IMR-90 (cell line): ENCODE measurements around the gene CLIC5. TPM values are rescaled to one million over a fixed set of nuclear protein-coding genes. Genes with fewer than 3 reads are reported as not detected.

Experiments used
- ATAC-seq: fragments of 200-7000 bp; cut with Tn5 transposase; 2 replicates; pipeline ENCODE4 v1.9.1; 2020; ENCODE audit warnings: low read depth, mild to moderate bottlenecking, moderate library complexity
- BruUV-seq: library from RNA; stranded (reverse); fragments of 400-500 nt; replicated peaks from 2 replicates; lab custom pipeline; 2021; lab: Mats Ljungman, UMichigan
- CTCF ChIA-PET: fragments of 300-600 bp; formaldehyde crosslinking; extraction: SDS; loops from one replicate; lab custom pipeline; 2021; ENCODE audit warnings: antibody characterized with exemption; lab: Yijun Ruan, JAX
- POLR2A ChIA-PET: fragments of 300-600 bp; sonication (Branson Sonifier 250); formaldehyde crosslinking; loops from one replicate; lab custom pipeline; 2022; ENCODE audit warnings: antibody characterized with exemption; ENCODE audit not compliant: unreplicated experiment; lab: Charles Lee
- DNase-seq: peaks from one replicate; pipeline ENCODE4 v3.0.0; 2013
- H2AFZ ChIP-seq: replicated peaks from 2 replicates; pipeline ENCODE3; 2013; ENCODE audit warnings: low read length, mild to moderate bottlenecking; ENCODE audit not compliant: poor library complexity
- H2AK5ac ChIP-seq: 2 replicates; pipeline ENCODE4 v1.6.1; 2013; ENCODE audit warnings: low read depth, low read length, inconsistent platforms
- H2AK9ac ChIP-seq: replicated peaks from 2 replicates; pipeline ENCODE3; 2013; ENCODE audit warnings: mild to moderate bottlenecking, low read depth, low read length, moderate library complexity; ENCODE audit not compliant: poor library complexity
- H2BK120ac ChIP-seq: 2 replicates; pipeline ENCODE4 v1.6.1; 2013; ENCODE audit warnings: low read depth, low read length, inconsistent platforms
- H2BK15ac ChIP-seq: 3 replicates; pipeline ENCODE4 v1.6.1; 2013; ENCODE audit warnings: low read depth, low read length, inconsistent platforms
- H2BK20ac ChIP-seq: 2 replicates; pipeline ENCODE4 v1.6.1; 2013; ENCODE audit warnings: low read depth, mild to moderate bottlenecking, inconsistent platforms, low read length, moderate library complexity
- H2BK5ac ChIP-seq: 2 replicates; pipeline ENCODE4 v1.6.1; 2013; ENCODE audit warnings: mild to moderate bottlenecking, low read depth, low read length, inconsistent platforms; ENCODE audit not compliant: poor library complexity, severe bottlenecking
- H3K14ac ChIP-seq: replicated peaks from 2 replicates; pipeline ENCODE4 v1.6.1; 2013; ENCODE audit warnings: low read depth, low read length, inconsistent platforms
- H3K18ac ChIP-seq: 2 replicates; pipeline ENCODE4 v1.6.1; 2013; ENCODE audit warnings: low read depth, low read length, control low read depth
- H3K23ac ChIP-seq: 2 replicates; pipeline ENCODE4 v1.6.1; 2013; ENCODE audit warnings: low read depth, low read length, inconsistent platforms
- H3K27ac ChIP-seq: 2 replicates; pipeline ENCODE4 v1.5.1; 2013; ENCODE audit warnings: mild to moderate bottlenecking, control low read depth, low read length; ENCODE audit not compliant: insufficient read depth
- H3K27me3 ChIP-seq: 2 replicates; pipeline ENCODE4 v1.6.1; 2013; ENCODE audit warnings: low read length; ENCODE audit not compliant: control insufficient read depth, insufficient read depth
- H3K36me3 ChIP-seq: 2 replicates; pipeline ENCODE4 v1.6.1; 2013; ENCODE audit warnings: low read length, mixed read lengths; ENCODE audit not compliant: control insufficient read depth, insufficient read depth
- H3K4ac ChIP-seq: 2 replicates; pipeline ENCODE4 v1.6.1; 2013; ENCODE audit warnings: low read depth, low read length, inconsistent platforms
- H3K4me1 ChIP-seq: 2 replicates; pipeline ENCODE4 v1.6.1; 2013; ENCODE audit warnings: low read length, mixed read lengths; ENCODE audit not compliant: control insufficient read depth, insufficient read depth
- H3K4me2 ChIP-seq: 2 replicates; pipeline ENCODE4 v1.6.1; 2013; ENCODE audit warnings: low read depth, mild to moderate bottlenecking, control low read depth, low read length, moderate library complexity
- H3K4me3 ChIP-seq: 2 replicates; pipeline ENCODE4 v1.5.1; 2013; ENCODE audit warnings: low read depth, mild to moderate bottlenecking, control low read depth, low read length, moderate library complexity; ENCODE audit not compliant: insufficient read depth
- H3K56ac ChIP-seq: 2 replicates; pipeline ENCODE4 v1.6.1; 2013; ENCODE audit warnings: low read length, inconsistent platforms; ENCODE audit not compliant: insufficient read depth; ENCODE audit errors: extremely low read depth
- H3K79me1 ChIP-seq, 2 experiments: 2 replicates each; pipeline ENCODE4 v1.6.1; 2013; ENCODE audit warnings: low read length in 2 of 2, inconsistent platforms in 1 of 2, low read depth in 1 of 2
- H3K9ac ChIP-seq: 2 replicates; pipeline ENCODE4 v1.6.1; 2013; ENCODE audit warnings: low read depth, low read length, control low read depth
- H3K9me1 ChIP-seq: 2 replicates; pipeline ENCODE4 v1.6.1; 2013; ENCODE audit warnings: low read length, inconsistent platforms; ENCODE audit not compliant: insufficient read depth
- H3K9me3 ChIP-seq: 2 replicates; pipeline ENCODE4 v1.6.1; 2013; ENCODE audit warnings: low read length; ENCODE audit not compliant: control insufficient read depth, insufficient read depth
- H4K20me1 ChIP-seq: 2 replicates; pipeline ENCODE4 v1.6.1; 2013; ENCODE audit warnings: low read length, inconsistent platforms; ENCODE audit not compliant: insufficient read depth
- H4K5ac ChIP-seq: 2 replicates; pipeline ENCODE4 v1.6.1; 2013; ENCODE audit warnings: mild to moderate bottlenecking, low read depth, low read length, control low read depth
- H4K8ac ChIP-seq, 2 experiments: 2 replicates each; pipeline ENCODE4 v1.6.1; 2013; ENCODE audit warnings: low read depth in 2 of 2, low read length in 2 of 2, control low read depth in 1 of 2, inconsistent platforms in 1 of 2
- H4K91ac ChIP-seq: 2 replicates; pipeline ENCODE4 v1.6.1; 2013; ENCODE audit warnings: low read depth, low read length, inconsistent platforms; ENCODE audit not compliant: insufficient read depth
- BHLHE40 ChIP-seq: fragments of 150-350 bp; IDR thresholded peaks from 2 replicates; pipeline ENCODE4 v1.6.1; 2016; ENCODE audit warnings: mild to moderate bottlenecking, low read depth, low read length
- CEBPB ChIP-seq: IDR thresholded peaks from 2 replicates; pipeline ENCODE4 v1.6.1; 2012; ENCODE audit warnings: low read depth, low read length, improper control_type of control experiment
- CTCF ChIP-seq: conservative IDR thresholded peaks from 2 replicates; pipeline ENCODE4 v1.5.1; 2012; ENCODE audit warnings: mild to moderate bottlenecking, low read depth, low read length, improper control_type of control experiment
- ELK1 ChIP-seq: fragments of 150-350 bp; IDR thresholded peaks from 2 replicates; pipeline ENCODE4 v1.6.1; 2016; ENCODE audit warnings: low read depth, mild to moderate bottlenecking, low read length, moderate library complexity, borderline replicate concordance
- MAFK ChIP-seq: IDR thresholded peaks from 2 replicates; pipeline ENCODE4 v1.6.1; 2012; ENCODE audit warnings: low read depth, low read length, improper control_type of control experiment
- MAZ ChIP-seq: IDR thresholded peaks from 2 replicates; pipeline ENCODE4 v1.6.1; 2012; ENCODE audit warnings: low read depth, mild to moderate bottlenecking, low read length, improper control_type of control experiment, moderate library complexity, borderline replicate concordance
- MXI1 ChIP-seq: IDR thresholded peaks from 2 replicates; pipeline ENCODE4 v1.6.1; 2012; ENCODE audit warnings: low read depth, mild to moderate bottlenecking, low read length, moderate library complexity, borderline replicate concordance
- NFE2L2 ChIP-seq: fragments of 150-350 bp; IDR thresholded peaks from 2 replicates; pipeline ENCODE4 v1.6.1; 2016; ENCODE audit warnings: low read depth, mild to moderate bottlenecking, low read length
- RAD21 ChIP-seq: IDR thresholded peaks from 2 replicates; pipeline ENCODE4 v1.6.1; 2012; ENCODE audit warnings: low read length, improper control_type of control experiment
- RCOR1 ChIP-seq: IDR thresholded peaks from 2 replicates; pipeline ENCODE4 v1.6.1; 2012; ENCODE audit warnings: mild to moderate bottlenecking, low read length, improper control_type of control experiment; ENCODE audit not compliant: insufficient replicate concordance
- RFX5 ChIP-seq: IDR thresholded peaks from 2 replicates; pipeline ENCODE4 v1.8.0; 2012; ENCODE audit warnings: low read depth, mild to moderate bottlenecking, low read length, moderate library complexity
- SMC3 ChIP-seq: fragments of 150-350 bp; IDR thresholded peaks from 2 replicates; pipeline ENCODE4 v1.6.1; 2016; ENCODE audit warnings: low read depth, mild to moderate bottlenecking, antibody characterized with exemption, low read length, moderate library complexity
- USF2 ChIP-seq: fragments of 150-350 bp; IDR thresholded peaks from 2 replicates; pipeline ENCODE4 v1.6.1; 2017; ENCODE audit warnings: mild to moderate bottlenecking, antibody characterized with exemption, low read length, low read depth
- WGBS, 2 experiments: methylation state at CpG; one replicate each; pipeline versions ENCODE4 v1.1.5 to v1.1.7; 2013; ENCODE audit warnings: missing lambda C conversion rate in 2 of 2; ENCODE audit not compliant: insufficient read length in 1 of 2; ENCODE audit errors: extremely low coverage in 2 of 2; 5-methylcytosine and 5-hydroxymethylcytosine counted together
- dilution Hi-C: fragments of 300-500 bp; cut with HindIII; formaldehyde crosslinking; loops from one replicate; pipeline ENCODE4 v1.14.3; 2018; ENCODE audit warnings: low sequenced_read_pairs; ENCODE audit not compliant: unreplicated experiment
- in situ Hi-C: fragments of 300-500 bp; cut with MboI; formaldehyde crosslinking; loops from 3 replicates; pipeline ENCODE4 v1.14.3; 2019; ENCODE audit warnings: low sequenced_read_pairs, inconsistent platforms, mixed read lengths
- intact Hi-C: fragments of 100-400 bp; cut with micrococcal nuclease; formaldehyde crosslinking; loops from 2 replicates; pipeline ENCODE4 v1.10.0; 2022
- polyA plus RNA-seq, 3 experiments: library from polyadenylated mRNA; depleted of rRNA; stranded (reverse); fragments of >200 nt; gene quantifications; 2 replicates each; pipeline ENCODE4 v1.2.3, GENCODE V29; 2012; ENCODE audit warnings: low replicate concordance in 1 of 3
- total RNA-seq: library from RNA; depleted of rRNA; stranded (reverse); fragments of >200 nt; gene quantifications from 2 replicates; pipeline ENCODE4 v1.2.3, GENCODE V29; 2012

CLIC5 gene
- total and polyA plus RNA-seq, 2 of the 4 experiments (the other 2 are of a cell fraction): not detected

- Histone ChIP-seq H3K27ac (no peak overlapping the region), H3K79me1 (no peaks in the 10 kb centered on the region), H4K20me1 (no peaks in the 10 kb centered on the region), H3K14ac (no peak overlapping the region), H2AK9ac (no peak overlapping the region), H2BK5ac (no peak overlapping the region), H3K4me3 (no peak overlapping the region), H3K23ac (no peak overlapping the region), H3K4ac (no peak overlapping the region), H4K8ac (no peak overlapping the region), H3K9me1 (no peaks in the 10 kb centered on the region), H3K36me3 (no peaks in the 10 kb centered on the region), H2BK120ac (no peak overlapping the region), H2AFZ (no peak overlapping the region), H3K27me3 (peaks cover 22% of the 10 kb centered on the region), H2BK15ac (no peak overlapping the region), H2AK5ac (no peak overlapping the region), H3K18ac (no peak overlapping the region), H2BK20ac (no peak overlapping the region), H3K4me1 (no peaks in the 10 kb centered on the region), H3K56ac (no peak overlapping the region; the same call in 1 of the 2 replicates), H4K5ac (no peak overlapping the region), H3K9me3 (no peaks in the 10 kb centered on the region), H3K4me2 (no peak overlapping the region), H4K91ac (no peak overlapping the region), H3K9ac (no peak overlapping the region)
- no CpG with 5 or more reads among the region's 3 CpGs for WGBS, 2 experiments
- ChIA-PET CTCF (no interaction called here), POLR2A (no interaction called here)
- TF ChIP-seq ELK1 (no peak), RCOR1 (no peak), RFX5 (no peak), CEBPB (no peak), MXI1 (no peak), SMC3 (no peak), NFE2L2 (no peak), MAZ (no peak), BHLHE40 (no peak), USF2 (no peak), RAD21 (no peak), CTCF (no peak), MAFK (no peak)
- ATAC-seq (no peak), DNase-seq (no peak)
- BruUV-seq: no TSS peak
- in situ Hi-C loops (no loop called here), intact Hi-C loops (no loop called here), dilution Hi-C loops (no loop called here)
Observed at GRCh38 chr6:45855642-45856394, 159.8 kb downstream of the CLIC5 start.
